ENCODE measurements around the gene ATP8A1. TPM values are rescaled to one million over a fixed set of nuclear protein-coding genes. Genes with fewer than 3 reads are reported as not detected.

ATP8A1 gene
- total RNA-seq, 1 experiment from 2014 or later, result 14.3 TPM

- TF ChIP-seq, protein P1, sequence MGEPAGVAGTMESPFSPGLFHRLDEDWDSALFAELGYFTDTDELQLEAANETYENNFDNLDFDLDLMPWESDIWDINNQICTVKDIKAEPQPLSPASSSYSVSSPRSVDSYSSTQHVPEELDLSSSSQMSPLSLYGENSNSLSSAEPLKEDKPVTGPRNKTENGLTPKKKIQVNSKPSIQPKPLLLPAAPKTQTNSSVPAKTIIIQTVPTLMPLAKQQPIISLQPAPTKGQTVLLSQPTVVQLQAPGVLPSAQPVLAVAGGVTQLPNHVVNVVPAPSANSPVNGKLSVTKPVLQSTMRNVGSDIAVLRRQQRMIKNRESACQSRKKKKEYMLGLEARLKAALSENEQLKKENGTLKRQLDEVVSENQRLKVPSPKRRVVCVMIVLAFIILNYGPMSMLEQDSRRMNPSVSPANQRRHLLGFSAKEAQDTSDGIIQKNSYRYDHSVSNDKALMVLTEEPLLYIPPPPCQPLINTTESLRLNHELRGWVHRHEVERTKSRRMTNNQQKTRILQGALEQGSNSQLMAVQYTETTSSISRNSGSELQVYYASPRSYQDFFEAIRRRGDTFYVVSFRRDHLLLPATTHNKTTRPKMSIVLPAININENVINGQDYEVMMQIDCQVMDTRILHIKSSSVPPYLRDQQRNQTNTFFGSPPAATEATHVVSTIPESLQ (CRISPR knock-in tag; IDR thresholded peaks at IDR 0.05), result no peak
Observed at GRCh38 chr4:42673082-42673425, 16.1 kb upstream of the ATP8A1 start (continued).

- CTCF ChIA-PET, result interaction anchor here (1.2 kb wide), 1 partner anchor 15 kb away, joined by 4 read pairs; no protein-coding TSS in a partner anchor
- POLR2A ChIA-PET, result no interaction called here
- no peak overlapping the region for H3K27ac Mint-ChIP-seq
Observed at GRCh38 chr4:42672359-42673081, 15.6 kb upstream of the ATP8A1 start.

GRCh38 chr4:42671431-42672194 lies 14.7 kb upstream of the ATP8A1 start:
- CTCF ChIA-PET, result no interaction called here
- H3K27ac Mint-ChIP-seq, result no peak overlapping the region
- no peaks in the 10 kb centered on the region for H3K9me3 Mint-ChIP-seq
- no peaks in the 10 kb centered on the region for H3K27me3 Mint-ChIP-seq (ENCODE audit: low read depth)
- DNase-seq (ENCODE audit: low spot score), result no peak
- peaks cover 13% of the 10 kb centered on the region for H3K4me1 Mint-ChIP-seq
- H3K36me3 Mint-ChIP-seq, result no peaks in the 10 kb centered on the region
- peak; percentile 74 for ATAC-seq
- POLR2A ChIA-PET, result no interaction called here
- H3K4me3 Mint-ChIP-seq, result no peak overlapping the region
- TF ChIP-seq FOXP1 (CRISPR knock-in tag; IDR thresholded peaks at IDR 0.05; ENCODE audit: borderline replicate concordance), result no peak
- TF ChIP-seq ATF2 (CRISPR knock-in tag; IDR thresholded peaks at IDR 0.05; ENCODE audit: borderline replicate concordance, low read depth), result no peak
- no peak for TF ChIP-seq ATF1 (CRISPR knock-in tag; IDR thresholded peaks at IDR 0.05)
- TF ChIP-seq RELA (CRISPR knock-in tag; IDR thresholded peaks at IDR 0.05; ENCODE audit: borderline replicate concordance), result no peak
- TF ChIP-seq IRF2 (CRISPR knock-in tag; IDR thresholded peaks at IDR 0.05; ENCODE audit: borderline replicate concordance, low read depth), result no peak
- TF ChIP-seq ZNF512 (CRISPR knock-in tag; IDR thresholded peaks at IDR 0.05; ENCODE audit: borderline replicate concordance), result no peak
- no peak for TF ChIP-seq NFE2L1 (CRISPR knock-in tag; IDR thresholded peaks at IDR 0.05)
- no peak for TF ChIP-seq SMAD3 (CRISPR knock-in tag; IDR thresholded peaks at IDR 0.05; ENCODE audit: borderline replicate concordance)
- TF ChIP-seq ESRRA (CRISPR knock-in tag; IDR thresholded peaks at IDR 0.05; ENCODE audit: borderline replicate concordance), result no peak
- TF ChIP-seq HMGA2 (CRISPR knock-in tag; IDR thresholded peaks at IDR 0.05), result no peak
- no peak for TF ChIP-seq ELF4 (CRISPR knock-in tag; IDR thresholded peaks at IDR 0.05; ENCODE audit: low read depth)
- TF ChIP-seq, protein P2, sequence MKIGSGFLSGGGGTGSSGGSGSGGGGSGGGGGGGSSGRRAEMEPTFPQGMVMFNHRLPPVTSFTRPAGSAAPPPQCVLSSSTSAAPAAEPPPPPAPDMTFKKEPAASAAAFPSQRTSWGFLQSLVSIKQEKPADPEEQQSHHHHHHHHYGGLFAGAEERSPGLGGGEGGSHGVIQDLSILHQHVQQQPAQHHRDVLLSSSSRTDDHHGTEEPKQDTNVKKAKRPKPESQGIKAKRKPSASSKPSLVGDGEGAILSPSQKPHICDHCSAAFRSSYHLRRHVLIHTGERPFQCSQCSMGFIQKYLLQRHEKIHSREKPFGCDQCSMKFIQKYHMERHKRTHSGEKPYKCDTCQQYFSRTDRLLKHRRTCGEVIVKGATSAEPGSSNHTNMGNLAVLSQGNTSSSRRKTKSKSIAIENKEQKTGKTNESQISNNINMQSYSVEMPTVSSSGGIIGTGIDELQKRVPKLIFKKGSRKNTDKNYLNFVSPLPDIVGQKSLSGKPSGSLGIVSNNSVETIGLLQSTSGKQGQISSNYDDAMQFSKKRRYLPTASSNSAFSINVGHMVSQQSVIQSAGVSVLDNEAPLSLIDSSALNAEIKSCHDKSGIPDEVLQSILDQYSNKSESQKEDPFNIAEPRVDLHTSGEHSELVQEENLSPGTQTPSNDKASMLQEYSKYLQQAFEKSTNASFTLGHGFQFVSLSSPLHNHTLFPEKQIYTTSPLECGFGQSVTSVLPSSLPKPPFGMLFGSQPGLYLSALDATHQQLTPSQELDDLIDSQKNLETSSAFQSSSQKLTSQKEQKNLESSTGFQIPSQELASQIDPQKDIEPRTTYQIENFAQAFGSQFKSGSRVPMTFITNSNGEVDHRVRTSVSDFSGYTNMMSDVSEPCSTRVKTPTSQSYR (CRISPR knock-in tag; IDR thresholded peaks at IDR 0.05), result no peak
- TF ChIP-seq, protein P3, sequence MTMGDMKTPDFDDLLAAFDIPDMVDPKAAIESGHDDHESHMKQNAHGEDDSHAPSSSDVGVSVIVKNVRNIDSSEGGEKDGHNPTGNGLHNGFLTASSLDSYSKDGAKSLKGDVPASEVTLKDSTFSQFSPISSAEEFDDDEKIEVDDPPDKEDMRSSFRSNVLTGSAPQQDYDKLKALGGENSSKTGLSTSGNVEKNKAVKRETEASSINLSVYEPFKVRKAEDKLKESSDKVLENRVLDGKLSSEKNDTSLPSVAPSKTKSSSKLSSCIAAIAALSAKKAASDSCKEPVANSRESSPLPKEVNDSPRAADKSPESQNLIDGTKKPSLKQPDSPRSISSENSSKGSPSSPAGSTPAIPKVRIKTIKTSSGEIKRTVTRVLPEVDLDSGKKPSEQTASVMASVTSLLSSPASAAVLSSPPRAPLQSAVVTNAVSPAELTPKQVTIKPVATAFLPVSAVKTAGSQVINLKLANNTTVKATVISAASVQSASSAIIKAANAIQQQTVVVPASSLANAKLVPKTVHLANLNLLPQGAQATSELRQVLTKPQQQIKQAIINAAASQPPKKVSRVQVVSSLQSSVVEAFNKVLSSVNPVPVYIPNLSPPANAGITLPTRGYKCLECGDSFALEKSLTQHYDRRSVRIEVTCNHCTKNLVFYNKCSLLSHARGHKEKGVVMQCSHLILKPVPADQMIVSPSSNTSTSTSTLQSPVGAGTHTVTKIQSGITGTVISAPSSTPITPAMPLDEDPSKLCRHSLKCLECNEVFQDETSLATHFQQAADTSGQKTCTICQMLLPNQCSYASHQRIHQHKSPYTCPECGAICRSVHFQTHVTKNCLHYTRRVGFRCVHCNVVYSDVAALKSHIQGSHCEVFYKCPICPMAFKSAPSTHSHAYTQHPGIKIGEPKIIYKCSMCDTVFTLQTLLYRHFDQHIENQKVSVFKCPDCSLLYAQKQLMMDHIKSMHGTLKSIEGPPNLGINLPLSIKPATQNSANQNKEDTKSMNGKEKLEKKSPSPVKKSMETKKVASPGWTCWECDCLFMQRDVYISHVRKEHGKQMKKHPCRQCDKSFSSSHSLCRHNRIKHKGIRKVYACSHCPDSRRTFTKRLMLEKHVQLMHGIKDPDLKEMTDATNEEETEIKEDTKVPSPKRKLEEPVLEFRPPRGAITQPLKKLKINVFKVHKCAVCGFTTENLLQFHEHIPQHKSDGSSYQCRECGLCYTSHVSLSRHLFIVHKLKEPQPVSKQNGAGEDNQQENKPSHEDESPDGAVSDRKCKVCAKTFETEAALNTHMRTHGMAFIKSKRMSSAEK (CRISPR knock-in tag; IDR thresholded peaks at IDR 0.05; ENCODE audit: borderline replicate concordance), result no peak

More at GRCh38 chr4:42672359-42673081, 15.6 kb upstream of the ATP8A1 start:
- no peak for DNase-seq (ENCODE audit: low spot score)
- peaks cover 2% of the 10 kb centered on the region for H3K9me3 Mint-ChIP-seq
- no peaks in the 10 kb centered on the region for H3K36me3 Mint-ChIP-seq
- no peak for ATAC-seq
- H3K4me3 Mint-ChIP-seq, result no peak overlapping the region
- no peaks in the 10 kb centered on the region for H3K27me3 Mint-ChIP-seq (ENCODE audit: low read depth)
- no peak for TF ChIP-seq TP53 (CRISPR knock-in tag; IDR thresholded peaks at IDR 0.05)
- H3K4me1 Mint-ChIP-seq, result peaks cover 13% of the 10 kb centered on the region
